BE2C (cell line): ENCODE measurements around the gene CD22.

Experiments used
- DNase-seq: peaks from one replicate; pipeline ENCODE4 v3.0.0-alpha.2; 2020
- H3K27me3 ChIP-seq: fragments of 250-450 bp; sonication (Bioruptor Pico); 2 replicates; pipeline ENCODE4 v1.5.1; 2020; ENCODE audit warnings: mild to moderate bottlenecking
- H3K36me3 ChIP-seq: fragments of 250-450 bp; sonication (Bioruptor Pico); 2 replicates; pipeline ENCODE4 v1.5.1; 2020; ENCODE audit warnings: mild to moderate bottlenecking
- H3K4me1 ChIP-seq: fragments of 250-450 bp; sonication (Bioruptor Pico); 2 replicates; pipeline ENCODE4 v1.5.1; 2020
- H3K4me3 ChIP-seq: 2 replicates; pipeline ENCODE4 v1.5.1; 2011; ENCODE audit warnings: low read depth, low read length
- H3K9me3 ChIP-seq: fragments of 250-450 bp; sonication (Bioruptor Pico); 2 replicates; pipeline ENCODE4 v1.5.1; 2020
- CTCF ChIP-seq: IDR thresholded peaks from 2 replicates; pipeline ENCODE4 v1.5.1; 2012; ENCODE audit warnings: mild to moderate bottlenecking, low read depth, low read length

CD22 gene

GRCh38 chr19:35304036-35304435 is 25.0 kb upstream of the CD22 start:
- DNase-seq: no peak
- no peaks in the 10 kb centered on the region; the same call in 1 of the 2 replicates for H3K9me3 ChIP-seq
- H3K4me3 ChIP-seq: no peak overlapping the region
- H3K4me1 ChIP-seq: no peaks in the 10 kb centered on the region
- no peak for TF ChIP-seq CTCF
- H3K36me3 ChIP-seq: no peaks in the 10 kb centered on the region
- no peaks in the 10 kb centered on the region for H3K27me3 ChIP-seq

GRCh38 chr19:35305181-35305580 is 23.8 kb upstream of the CD22 start:
- TF ChIP-seq CTCF: no peak
- no peak for DNase-seq
- Histone ChIP-seq H3K4me3 (no peak overlapping the region), H3K4me1 (no peaks in the 10 kb centered on the region), H3K9me3 (no peaks in the 10 kb centered on the region), H3K36me3 (no peaks in the 10 kb centered on the region), H3K27me3 (no peaks in the 10 kb centered on the region)

GRCh38 chr19:35306473-35307246 is 22.3 kb upstream of the CD22 start:
- Histone ChIP-seq H3K4me1 (no peaks in the 10 kb centered on the region), H3K4me3 (no peak overlapping the region), H3K36me3 (no peaks in the 10 kb centered on the region), H3K27me3 (no peaks in the 10 kb centered on the region), H3K9me3 (no peaks in the 10 kb centered on the region)
- DNase-seq: no peak
- TF ChIP-seq CTCF: peak; percentile 56

- Histone ChIP-seq H3K36me3 (no peaks in the 10 kb centered on the region), H3K4me3 (no peak overlapping the region), H3K9me3 (no peaks in the 10 kb centered on the region), H3K27me3 (no peaks in the 10 kb centered on the region), H3K4me1 (no peaks in the 10 kb centered on the region)
- no peak for DNase-seq
- no peak for TF ChIP-seq CTCF
Measured at GRCh38 chr19:35307931-35308330, 21.1 kb upstream of the CD22 start.

- Histone ChIP-seq H3K27me3 (no peaks in the 10 kb centered on the region), H3K9me3 (no peaks in the 10 kb centered on the region), H3K4me3 (no peak overlapping the region), H3K4me1 (no peaks in the 10 kb centered on the region), H3K36me3 (no peaks in the 10 kb centered on the region)
- no peak for DNase-seq
- TF ChIP-seq CTCF: no peak
Measured at GRCh38 chr19:35308910-35309309, 20.1 kb upstream of the CD22 start.

- no peak for DNase-seq
- Histone ChIP-seq H3K9me3 (no peaks in the 10 kb centered on the region), H3K27me3 (no peaks in the 10 kb centered on the region), H3K4me1 (no peaks in the 10 kb centered on the region), H3K36me3 (no peaks in the 10 kb centered on the region), H3K4me3 (no peak overlapping the region)
- no peak for TF ChIP-seq CTCF
Measured at GRCh38 chr19:35309481-35310279, 19.3 kb upstream of the CD22 start.
